Transverse colon (tissue), 4 donors: ENCODE measurements around the gene CCDC180. TPM values are rescaled to one million over a fixed set of nuclear protein-coding genes. Genes with fewer than 3 reads are reported as not detected.
"Not testable (repeated sequence)": the region's sequence is repeated elsewhere in the genome, so short reads cannot be mapped to it uniquely, and the experiment has no call there.

ENCODE experiments used
- DNase-seq: peaks from one replicate; pipeline ENCODE4 v3.0.0-alpha.2; 2019
- H3K27ac ChIP-seq, 4 donors: fragments of 200-600 bp; sonication (generic); 2 replicates each; pipeline ENCODE4 v1.5.1; 2016 to 2018; ENCODE audit warnings: inconsistent platforms in 4 of 4
- H3K27me3 ChIP-seq: fragments of 200-600 bp; sonication (generic); 2 replicates; pipeline ENCODE4 v1.5.1; 2017; ENCODE audit warnings: inconsistent platforms
- H3K36me3 ChIP-seq, 4 donors: fragments of 200-600 bp; sonication (generic); 2 replicates each; pipeline ENCODE4 v1.5.1; 2017 to 2019; ENCODE audit warnings: inconsistent platforms in 4 of 4
- H3K4me1 ChIP-seq, 4 donors: fragments of 200-600 bp; sonication (generic); 2 replicates each; pipeline ENCODE4 v1.5.1; 2017 to 2020; ENCODE audit warnings: inconsistent platforms in 4 of 4
- H3K4me3 ChIP-seq, 4 donors: fragments of 200-600 bp; sonication (generic); 1 replicate in 1 of 4; 2 replicates in 3 of 4; pipeline versions ENCODE4 v1.5.1 to v1.6.1; 2017 to 2019; ENCODE audit warnings: inconsistent platforms in 4 of 4
- H3K9me3 ChIP-seq, 2 donors: fragments of 200-600 bp; sonication (generic); 2 replicates each; pipeline ENCODE4 v1.5.1; 2017 to 2019; ENCODE audit warnings: inconsistent platforms in 2 of 2
- CTCF ChIP-seq, 5 experiments: fragments of 200-600 bp in 3 of 5; fragments of 450-650 bp in 2 of 5; sonication (generic) in 3 of 5; IDR thresholded peaks; 1 replicate in 2 of 5; 2 replicates in 3 of 5; pipeline ENCODE4 v1.5.1; 2016 to 2017; ENCODE audit warnings: antibody characterized with exemption in 5 of 5, inconsistent platforms in 3 of 5, mild to moderate bottlenecking in 2 of 5, moderate library complexity in 1 of 5
- EP300 ChIP-seq: sonication (generic); formaldehyde crosslinking; IDR thresholded peaks from one replicate; pipeline ENCODE4 v1.6.1; 2017; ENCODE audit warnings: antibody characterized with exemption, low read depth
- POLR2A ChIP-seq: fragments of 450-650 bp; IDR thresholded peaks from one replicate; pipeline ENCODE4 v1.6.1; 2016; ENCODE audit warnings: antibody characterized with exemption, mild to moderate bottlenecking, moderate library complexity
- POLR2AphosphoS5 ChIP-seq, 3 donors: sonication (generic); formaldehyde crosslinking; IDR thresholded peaks; one replicate each; pipeline ENCODE4 v1.6.1; 2016; ENCODE audit warnings: antibody characterized with exemption in 3 of 3
- WGBS, 2 donors: methylation state at CpG; one replicate each; pipeline ENCODE4 v1.1.5; 2018; ENCODE audit warnings: low coverage in 1 of 2; 5-methylcytosine and 5-hydroxymethylcytosine counted together
- in situ Hi-C, 4 donors: fragments of 200-750 bp; cut with MboI; loops; one replicate each; pipeline versions ENCODE4 v1.15.0 to v1.15.1; 2017; ENCODE audit warnings: low sequenced_read_pairs in 3 of 4, low pct_ligation_motif_present in 1 of 4, low pct_unique_long_range_greater_than_20kb in 1 of 4
- intact Hi-C: fragments of 100-400 bp; cut with DNase I; formaldehyde crosslinking; loops from one replicate; pipeline ENCODE4 v1.15.1; 2023; ENCODE audit warnings: low total_unique reads
- total RNA-seq, 4 donors: library from RNA; depleted of rRNA; stranded (reverse); fragments of >200 nt; gene quantifications; one replicate each; pipeline ENCODE4 v1.1.0, GENCODE V29; 2016

Gene CCDC180
- total RNA-seq, 4 donors from 2014 or later: 6.6 to 10.5 (median 7.2) TPM

DNA sequence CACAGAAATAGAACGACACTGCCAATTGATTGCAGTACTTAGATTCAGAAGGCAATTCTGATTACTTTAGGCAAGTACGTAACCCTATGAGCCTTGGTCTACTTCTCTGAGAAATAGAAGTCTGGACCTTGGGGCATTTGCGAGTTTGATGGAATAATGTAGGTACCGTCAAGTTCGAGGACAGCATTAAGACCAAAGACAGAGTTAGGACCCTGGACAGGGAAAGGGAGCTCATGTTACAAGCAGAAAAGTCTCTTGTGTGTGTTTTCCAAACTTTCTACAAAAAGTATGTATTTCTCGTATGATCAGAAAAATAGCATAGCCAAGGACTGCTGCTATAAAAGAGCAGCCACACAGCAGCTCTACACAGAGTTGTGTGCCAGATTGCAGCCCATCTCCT, 20.1 kb downstream of the CCDC180 start:
- intact Hi-C loops: no loop called here
- no peak overlapping the region for H3K27ac ChIP-seq
- H3K27me3 ChIP-seq: no peaks in the 10 kb centered on the region
- H3K4me1 ChIP-seq: no peaks in the 10 kb centered on the region
- 87 to 88% methylated on average over 3 to 6 of the region's 6 CpGs for WGBS, 2 donors
- TF ChIP-seq CTCF (IDR thresholded peaks at IDR 0.05) (no peak), EP300 (no peak), POLR2AphosphoS5 (IDR thresholded peaks at IDR 0.05) (no peak), POLR2A (no peak)
- H3K36me3 ChIP-seq: peaks cover 0 to 5% (median 0%) of the 10 kb centered on the region in 4 donors
- H3K4me3 ChIP-seq: no peak overlapping the region
- no peaks in the 10 kb centered on the region for H3K9me3 ChIP-seq
- in situ Hi-C loops: no loop called here
- DNase-seq: no peak

DNA sequence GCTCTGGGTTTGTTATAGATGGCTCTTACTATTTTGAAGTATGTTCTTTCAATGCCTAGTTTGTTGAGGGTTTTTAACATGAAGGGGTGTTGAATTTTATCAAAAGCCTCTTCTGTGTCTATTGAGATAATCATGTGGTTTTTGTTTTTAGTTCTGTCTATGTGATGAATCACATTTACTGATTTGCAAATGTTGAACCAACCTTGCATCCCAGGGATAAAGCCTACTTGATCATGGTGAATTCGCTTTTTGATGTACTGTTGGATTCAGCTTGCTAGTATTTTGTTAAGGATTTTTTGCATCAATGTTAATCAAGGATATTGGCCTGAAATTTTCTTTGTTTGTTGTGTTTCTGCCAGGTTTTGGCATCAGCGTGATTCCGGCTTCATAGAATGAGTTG, 25.5 kb downstream of the CCDC180 start:
- Histone ChIP-seq H3K27me3 (no peaks in the 10 kb centered on the region), H3K27ac (no peak overlapping the region), H3K9me3 (peaks cover 0 to 4% of the 10 kb centered on the region in 2 donors), H3K4me1 (no peaks in the 10 kb centered on the region), H3K4me3 (no peak overlapping the region), H3K36me3 (no peaks in the 10 kb centered on the region)
- in situ Hi-C loops (no loop called here), intact Hi-C loops (no loop called here)
- no peak for DNase-seq
- WGBS, 2 donors: 93 to 97% methylated on average over 3 of the region's 3 CpGs
- TF ChIP-seq CTCF (IDR thresholded peaks at IDR 0.05): no peak
- TF ChIP-seq EP300: no peak
- TF ChIP-seq POLR2AphosphoS5 (IDR thresholded peaks at IDR 0.05): no peak
- TF ChIP-seq POLR2A: no peak

DNA sequence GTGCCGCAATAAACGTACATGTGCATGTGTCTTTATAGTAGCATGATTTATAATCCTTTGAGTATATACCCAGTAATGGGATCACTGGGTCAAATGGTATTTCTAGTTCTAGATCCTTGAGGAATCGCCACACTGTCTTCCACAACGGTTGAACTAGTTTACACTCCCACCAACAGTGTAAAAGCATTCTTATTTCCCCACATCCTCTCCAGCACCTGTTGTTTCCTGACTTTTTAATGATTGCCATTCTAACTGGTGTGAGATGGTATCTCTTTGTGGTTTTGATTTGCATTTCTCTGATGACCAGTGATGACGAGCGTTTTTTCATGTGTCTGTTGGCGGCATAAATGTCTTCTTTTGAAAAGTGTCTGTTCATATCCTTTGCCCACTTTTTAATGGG, 28.2 kb downstream of the CCDC180 start:
- 96% methylated on average over 5 to 7 of the region's 7 CpGs for WGBS, 2 donors
- DNase-seq, H3K36me3 ChIP-seq, intact Hi-C loops, H3K27ac ChIP-seq, in situ Hi-C loops, H3K4me3 ChIP-seq, H3K27me3 ChIP-seq, H3K4me1 ChIP-seq, H3K9me3 ChIP-seq: not testable (repeated sequence)

DNA sequence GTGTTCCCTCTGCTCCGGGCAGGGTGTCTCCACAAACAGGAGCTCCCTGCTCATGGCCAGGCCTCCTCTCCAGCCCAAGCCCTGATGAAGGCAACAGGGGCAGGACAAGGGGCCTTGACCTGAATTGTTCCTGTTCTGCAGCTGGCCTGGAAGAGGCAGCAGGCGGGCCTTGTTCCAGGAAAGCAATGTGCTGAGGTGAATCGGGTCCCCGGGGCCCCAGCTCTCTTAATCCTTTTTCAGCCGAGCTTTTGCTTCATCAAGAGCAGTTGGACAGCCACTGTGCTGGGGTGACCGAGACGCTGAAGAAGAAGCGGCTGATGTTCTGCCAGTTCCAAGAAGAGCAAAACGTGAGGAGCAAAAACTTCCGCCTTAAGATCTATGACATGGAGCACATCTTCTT, 41.4 kb downstream of the CCDC180 start:
- Histone ChIP-seq H3K27me3 (no peaks in the 10 kb centered on the region), H3K27ac (no peak overlapping the region), H3K4me3 (no peak overlapping the region), H3K4me1 (no peaks in the 10 kb centered on the region), H3K9me3 (no peaks in the 10 kb centered on the region), H3K36me3 (no peaks in the 10 kb centered on the region)
- intact Hi-C loops: no loop called here
- in situ Hi-C loops: no loop called here
- no peak for DNase-seq
- 87 to 95% methylated on average over 3 to 10 of the region's 10 CpGs for WGBS, 2 donors
- no peak for TF ChIP-seq EP300
- TF ChIP-seq POLR2AphosphoS5 (IDR thresholded peaks at IDR 0.05): no peak
- no peak for TF ChIP-seq POLR2A
- TF ChIP-seq CTCF (IDR thresholded peaks at IDR 0.05): no peak

DNA sequence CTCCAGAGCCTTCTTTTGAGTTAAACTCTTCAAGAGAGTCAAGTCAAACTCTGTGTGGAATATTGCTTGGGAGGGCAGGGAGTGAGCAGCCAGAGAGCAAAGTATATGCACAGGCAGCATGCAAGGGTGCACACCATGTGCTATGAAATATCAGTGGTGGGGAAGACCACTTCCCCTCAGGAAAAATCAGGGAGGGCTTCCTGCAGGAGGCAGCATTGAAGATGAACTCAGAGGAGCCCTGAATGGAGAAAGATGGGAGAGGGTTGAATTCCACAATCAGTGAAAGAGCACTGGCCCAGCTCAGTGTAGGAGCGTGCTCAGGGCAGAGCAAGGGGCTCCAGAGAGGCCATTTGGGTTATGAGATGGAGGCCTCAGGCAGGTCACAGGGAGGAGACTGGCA, 41.9 kb downstream of the CCDC180 start:
- no peak overlapping the region for H3K4me3 ChIP-seq
- intact Hi-C loops: no loop called here
- H3K4me1 ChIP-seq: no peaks in the 10 kb centered on the region
- WGBS, 2 donors: 89 to 100% methylated on average over 1 of the region's 1 CpG
- in situ Hi-C loops: no loop called here
- H3K36me3 ChIP-seq: no peaks in the 10 kb centered on the region
- no peak for DNase-seq
- H3K27ac ChIP-seq: no peak overlapping the region
- H3K9me3 ChIP-seq: no peaks in the 10 kb centered on the region
- no peaks in the 10 kb centered on the region for H3K27me3 ChIP-seq
- no peak for TF ChIP-seq POLR2AphosphoS5 (IDR thresholded peaks at IDR 0.05)
- TF ChIP-seq EP300: no peak
- TF ChIP-seq POLR2A: no peak
- no peak for TF ChIP-seq CTCF (IDR thresholded peaks at IDR 0.05)
